ELF-1 (cell line): ENCODE measurements around the gene FLYWCH1.
"Not testable (repeated sequence)": the region's sequence is repeated elsewhere in the genome, so short reads cannot be mapped to it uniquely, and the experiment has no call there.

Experiments
- DNase-seq: peaks from one replicate; pipeline ENCODE4 v3.0.0-alpha.2; 2016; ENCODE audit warnings: low read depth, low spot score

The FLYWCH1 gene

DNA sequence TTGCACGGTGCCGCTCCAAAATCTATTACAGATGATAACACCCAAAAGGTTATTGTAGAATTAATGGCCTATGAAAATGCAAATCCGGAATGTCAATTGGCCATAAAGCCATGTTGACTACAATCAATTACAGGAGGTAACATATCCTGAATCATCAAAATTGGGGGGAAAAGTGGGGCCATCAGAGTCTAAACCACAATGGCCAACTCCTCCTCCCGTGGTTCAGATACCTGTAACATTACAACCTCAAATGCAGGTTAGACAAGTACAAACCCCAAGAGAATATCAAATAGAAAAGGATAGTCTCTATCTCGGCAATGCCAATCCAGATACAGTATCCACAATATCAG, 14.9 kb downstream of the FLYWCH1 start:
- DNase-seq = no peak

DNA sequence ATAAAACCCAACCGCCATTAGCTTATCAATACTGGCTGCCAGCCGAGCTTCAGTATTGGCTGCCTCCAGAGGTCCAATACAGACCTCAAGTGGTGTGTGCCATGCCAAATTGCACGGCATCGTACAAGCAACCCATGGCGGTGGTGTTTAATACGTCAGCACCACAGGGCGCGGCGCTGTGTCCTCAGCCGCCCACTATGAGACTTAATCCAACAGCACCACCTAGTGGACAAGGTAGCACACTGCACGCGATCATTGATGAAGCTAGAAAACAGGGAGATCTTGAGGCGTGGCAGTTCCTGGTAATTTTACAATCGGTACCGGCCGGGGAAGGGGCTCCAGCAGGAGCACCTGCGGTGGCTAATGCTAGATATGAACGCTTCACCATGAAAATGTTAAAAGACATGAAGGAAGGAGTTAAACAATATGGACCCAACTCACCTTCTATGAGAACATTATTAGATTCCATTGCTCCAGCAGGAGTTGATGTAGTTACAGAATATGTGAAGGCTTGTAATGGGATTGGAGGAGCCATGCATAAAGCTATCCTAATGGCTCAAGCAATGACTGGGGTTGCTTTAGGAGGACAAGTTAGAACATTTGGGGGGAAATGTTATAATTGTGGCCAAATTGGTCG, 15.4 kb downstream of the FLYWCH1 start:
- peak; percentile 93 for DNase-seq

DNA sequence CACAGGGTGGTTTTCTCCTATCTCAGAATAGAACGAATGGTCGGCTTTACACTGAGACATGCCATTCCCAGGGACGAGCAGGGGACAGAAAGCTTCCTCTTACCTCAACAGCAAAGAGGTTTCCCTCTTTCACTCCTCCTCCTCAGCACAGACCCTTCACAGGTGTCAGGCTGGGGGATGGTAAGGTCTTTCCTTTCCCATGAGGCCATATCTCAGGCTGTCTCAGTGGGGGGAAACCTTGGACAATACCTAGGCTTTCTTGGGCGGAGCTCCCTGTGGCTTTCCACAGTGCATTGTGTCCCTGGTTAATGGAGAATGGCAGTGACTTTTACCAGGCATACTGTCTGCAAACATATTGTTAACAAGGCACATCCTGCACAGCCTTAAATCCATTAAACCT, 16.4 kb downstream of the FLYWCH1 start:
- DNase-seq = not testable (repeated sequence)

DNA sequence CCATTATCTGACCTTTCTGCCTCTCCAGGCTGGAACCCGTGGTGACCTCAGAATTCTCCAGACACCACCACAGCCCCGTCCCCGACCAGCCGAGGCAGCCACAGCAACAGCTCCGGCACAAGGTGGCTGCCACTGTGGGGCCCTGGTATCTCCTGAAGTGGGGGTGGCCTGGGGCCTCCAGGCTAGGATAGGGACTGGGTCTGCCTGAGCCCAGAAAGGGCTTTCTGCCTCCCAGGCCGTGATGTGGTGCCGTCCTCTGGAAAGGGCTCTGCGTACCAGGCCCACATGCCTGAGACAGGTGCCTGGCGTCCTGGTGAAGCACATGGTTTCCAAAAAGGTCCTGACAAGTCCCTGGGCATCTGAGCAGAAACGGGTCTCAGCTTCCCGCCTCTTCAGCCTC, 17.1 kb downstream of the FLYWCH1 start:
- DNase-seq = no peak

DNA sequence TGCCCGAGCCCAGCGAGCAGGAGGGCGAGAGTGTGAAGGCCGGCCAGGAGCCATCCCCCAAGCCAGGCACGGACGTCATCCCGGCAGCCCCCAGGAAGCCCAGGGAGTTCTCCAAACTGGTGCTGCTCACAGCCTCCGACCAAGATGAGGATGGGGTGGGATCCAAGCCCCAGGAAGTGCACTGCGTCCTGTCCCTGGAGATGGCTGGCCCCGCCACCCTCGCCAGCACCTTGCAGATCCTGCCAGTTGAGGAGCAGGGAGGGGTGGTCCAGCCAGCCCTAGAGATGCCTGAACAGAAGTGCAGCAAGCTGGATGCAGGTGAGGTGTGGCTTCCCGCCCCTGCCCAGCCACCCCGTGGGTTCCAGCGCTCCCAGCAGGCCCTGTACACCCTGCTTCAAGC, 18.0 kb downstream of the FLYWCH1 start:
- no peak for DNase-seq

DNA sequence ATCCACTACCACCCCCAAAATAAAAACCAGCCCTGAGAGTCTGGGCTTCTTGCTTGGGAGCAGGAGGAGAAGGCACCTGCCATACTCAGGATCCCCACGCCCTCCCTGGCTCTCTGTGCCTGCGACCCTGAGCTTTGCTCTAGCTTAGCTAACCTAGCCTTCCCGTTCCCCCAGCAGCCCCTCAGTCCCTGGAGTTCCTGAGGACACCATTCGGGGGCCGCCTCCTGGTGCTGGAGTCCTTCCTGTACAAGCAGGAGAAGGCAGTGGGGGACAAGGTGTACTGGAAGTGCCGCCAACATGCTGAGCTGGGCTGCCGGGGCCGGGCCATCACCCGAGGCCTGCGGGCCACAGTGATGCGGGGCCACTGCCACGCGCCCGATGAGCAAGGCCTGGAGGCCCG, 18.5 kb downstream of the FLYWCH1 start:
- DNase-seq = no peak

DNA sequence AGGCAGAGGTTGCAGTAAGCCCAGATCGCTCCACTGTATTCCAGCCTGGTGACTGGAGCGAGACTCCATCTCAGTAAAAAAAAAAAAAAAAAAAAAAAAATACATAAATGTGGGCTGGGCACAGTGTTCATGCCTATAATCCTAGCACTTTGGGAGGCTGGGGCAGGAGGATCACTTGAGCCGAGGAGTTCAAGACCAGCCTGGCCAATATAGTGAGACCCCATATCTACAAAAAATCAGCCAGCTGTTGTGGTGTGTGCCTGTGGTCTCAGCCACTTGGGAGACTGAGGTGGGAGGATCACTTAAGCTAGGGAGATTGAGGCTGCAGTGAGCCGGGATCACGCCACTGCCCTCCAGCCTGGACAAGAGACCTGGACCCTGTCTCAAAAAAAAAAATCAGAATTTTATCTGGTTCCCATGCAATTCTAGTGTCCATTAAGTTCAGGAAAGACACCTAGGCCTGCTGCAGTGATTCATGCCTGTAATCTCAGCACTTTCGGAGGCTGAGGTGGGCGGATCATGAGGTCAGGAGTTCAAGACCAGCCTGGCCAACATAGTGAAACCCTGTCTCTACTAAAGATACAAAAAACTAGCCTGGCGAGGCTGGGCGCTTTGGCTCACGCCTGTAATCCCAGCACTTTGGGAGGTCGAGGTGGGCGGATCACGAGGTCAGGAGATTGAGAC, 19.6 kb downstream of the FLYWCH1 start:
- DNase-seq = not testable (repeated sequence)

DNA sequence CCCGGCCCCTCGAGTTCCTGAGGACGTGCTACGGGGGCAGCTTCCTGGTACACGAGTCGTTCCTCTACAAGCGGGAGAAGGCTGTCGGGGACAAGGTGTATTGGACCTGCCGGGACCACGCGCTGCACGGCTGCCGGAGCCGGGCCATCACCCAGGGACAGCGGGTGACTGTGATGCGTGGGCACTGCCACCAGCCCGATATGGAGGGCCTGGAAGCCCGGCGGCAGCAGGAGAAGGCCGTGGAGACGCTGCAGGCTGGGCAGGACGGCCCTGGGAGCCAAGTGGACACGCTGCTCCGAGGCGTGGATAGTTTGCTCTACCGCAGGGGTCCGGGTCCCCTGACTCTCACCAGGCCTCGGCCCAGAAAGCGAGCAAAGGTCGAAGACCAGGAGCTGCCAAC, 21.4 kb downstream of the FLYWCH1 start:
- DNase-seq = no peak

DNA sequence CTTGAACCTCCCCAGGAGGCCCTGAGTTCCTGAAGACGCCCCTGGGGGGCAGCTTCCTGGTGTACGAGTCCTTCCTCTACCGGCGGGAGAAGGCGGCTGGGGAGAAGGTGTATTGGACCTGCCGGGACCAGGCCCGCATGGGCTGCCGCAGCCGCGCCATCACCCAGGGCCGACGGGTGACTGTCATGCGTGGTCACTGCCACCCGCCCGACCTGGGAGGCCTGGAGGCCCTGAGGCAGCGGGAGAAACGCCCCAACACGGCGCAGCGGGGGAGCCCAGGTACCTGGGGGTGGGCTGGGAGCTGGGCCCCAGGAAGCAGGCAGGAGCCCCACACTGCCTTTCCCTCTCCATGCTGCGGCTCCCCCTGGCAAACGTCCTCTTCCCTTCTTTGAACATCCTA, 22.0 kb downstream of the FLYWCH1 start:
- no peak for DNase-seq

DNA sequence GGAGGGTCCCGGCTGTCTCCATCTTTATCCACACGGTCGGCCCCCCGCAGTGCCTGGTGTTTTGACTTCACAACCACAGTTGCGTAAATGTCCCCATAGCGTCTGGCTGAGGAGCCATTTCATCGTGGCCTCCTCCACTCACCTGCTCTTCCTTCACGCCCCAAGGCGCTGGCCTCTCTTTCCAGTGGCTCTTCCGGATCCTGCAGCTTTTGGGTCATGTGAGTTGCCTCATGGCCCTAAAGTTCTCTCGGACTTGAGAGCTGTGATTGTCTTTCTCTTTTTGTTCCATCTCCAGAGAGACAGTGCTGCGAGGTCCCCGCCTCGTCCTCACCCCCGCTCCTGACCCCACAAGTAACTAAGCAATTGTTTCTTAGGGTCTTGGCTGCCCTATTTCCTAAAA, 22.7 kb downstream of the FLYWCH1 start:
- DNase-seq = no peak

DNA sequence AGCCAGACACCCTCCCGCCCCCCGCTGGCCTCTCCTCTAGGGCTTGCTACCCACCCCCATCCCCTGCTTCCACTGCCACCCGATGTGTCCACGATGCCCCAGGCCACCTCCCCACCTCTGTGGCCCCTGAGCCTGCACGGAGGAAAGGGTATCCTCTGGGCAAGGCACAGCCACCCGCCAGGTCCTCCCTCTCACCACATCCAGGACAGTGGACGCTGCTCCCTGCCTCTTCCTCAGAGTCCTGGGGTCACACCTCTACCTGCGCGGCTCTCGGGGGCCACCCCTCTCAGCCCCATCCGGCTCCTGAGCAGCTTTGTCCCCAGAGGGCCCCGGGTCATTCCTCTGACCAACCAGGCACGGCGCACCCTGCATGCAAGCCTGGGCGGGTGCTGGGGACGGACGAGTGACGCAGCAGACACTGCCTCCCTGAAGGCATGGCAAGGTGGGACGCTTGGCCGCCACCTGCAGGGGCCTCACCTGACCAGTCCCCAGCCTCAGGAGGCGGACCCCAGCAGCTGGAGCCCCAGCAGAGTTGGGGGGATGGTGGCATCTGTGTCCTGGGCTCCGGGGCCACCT, 24.8 kb downstream of the FLYWCH1 start:
- no peak for DNase-seq

DNA sequence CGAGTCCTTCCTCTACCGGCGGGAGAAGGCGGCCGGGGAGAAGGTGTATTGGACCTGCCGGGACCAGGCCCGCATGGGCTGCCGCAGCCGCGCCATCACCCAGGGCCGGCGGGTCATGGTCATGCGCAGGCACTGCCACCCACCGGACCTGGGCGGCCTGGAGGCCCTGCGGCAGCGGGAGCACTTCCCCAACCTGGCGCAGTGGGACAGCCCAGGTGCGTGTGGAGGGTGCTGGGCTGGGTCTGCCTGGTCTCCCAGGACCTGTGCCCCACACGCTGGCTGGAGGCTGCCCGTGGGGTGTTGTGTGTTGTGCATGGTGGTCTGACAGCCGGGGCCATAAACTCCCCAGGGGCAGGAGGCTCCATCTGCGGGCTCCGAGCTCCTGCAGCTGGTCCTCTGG, 25.4 kb downstream of the FLYWCH1 start:
- no peak for DNase-seq

DNA sequence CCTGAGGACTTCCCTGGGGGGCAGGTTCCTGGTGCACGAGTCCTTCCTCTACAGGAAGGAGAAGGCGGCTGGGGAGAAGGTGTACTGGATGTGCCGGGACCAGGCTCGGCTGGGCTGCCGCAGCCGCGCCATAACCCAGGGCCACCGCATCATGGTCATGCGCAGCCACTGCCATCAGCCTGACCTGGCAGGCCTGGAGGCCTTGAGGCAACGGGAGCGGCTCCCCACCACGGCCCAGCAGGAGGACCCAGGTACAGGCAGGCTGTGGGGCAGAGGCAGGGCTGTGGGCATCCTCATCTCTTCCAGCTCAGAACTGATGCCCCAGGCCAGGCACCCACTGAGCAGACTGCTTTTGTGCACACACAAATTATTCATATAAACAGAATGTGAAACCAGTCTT, 26.5 kb downstream of the FLYWCH1 start:
- no peak for DNase-seq

DNA sequence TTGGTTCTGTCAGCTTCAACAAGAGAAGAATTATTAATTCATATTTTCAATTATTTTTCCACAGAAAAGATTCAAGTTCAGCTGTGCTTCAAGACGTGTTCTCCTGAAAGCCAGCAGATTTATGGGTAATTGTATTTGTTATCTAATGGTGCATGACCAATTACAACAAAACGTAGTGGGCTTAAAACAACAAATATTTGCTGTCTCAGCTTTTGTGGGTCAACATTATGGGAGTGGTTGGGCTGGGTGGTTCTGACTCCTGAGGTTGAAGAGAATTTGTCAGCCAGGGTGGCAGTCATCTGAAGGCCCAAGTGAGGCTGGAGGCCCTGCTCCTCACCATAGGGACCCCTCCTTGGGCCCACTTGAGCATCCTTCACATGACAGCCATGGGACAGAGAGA, 28.2 kb downstream of the FLYWCH1 start:
- no peak for DNase-seq

DNA sequence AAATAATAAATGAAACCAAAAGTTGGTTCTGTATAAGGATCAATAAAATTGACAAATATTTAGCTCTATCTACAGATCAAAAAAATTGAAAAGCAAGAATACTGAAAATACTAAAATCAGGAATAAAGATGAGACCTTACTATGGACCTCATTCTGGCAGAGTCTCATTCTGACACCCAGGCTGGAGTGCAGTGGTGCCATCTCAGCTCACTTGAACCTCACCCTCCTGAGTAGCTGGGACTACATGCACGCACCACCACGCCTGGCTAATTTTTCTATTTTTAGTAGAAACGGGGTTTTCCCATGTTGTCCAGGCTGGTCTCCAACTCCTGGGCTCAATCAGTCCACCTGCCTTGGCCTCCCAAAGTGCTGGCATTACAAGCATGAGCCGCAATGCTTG, 30.3 kb downstream of the FLYWCH1 start:
- DNase-seq = no peak

DNA sequence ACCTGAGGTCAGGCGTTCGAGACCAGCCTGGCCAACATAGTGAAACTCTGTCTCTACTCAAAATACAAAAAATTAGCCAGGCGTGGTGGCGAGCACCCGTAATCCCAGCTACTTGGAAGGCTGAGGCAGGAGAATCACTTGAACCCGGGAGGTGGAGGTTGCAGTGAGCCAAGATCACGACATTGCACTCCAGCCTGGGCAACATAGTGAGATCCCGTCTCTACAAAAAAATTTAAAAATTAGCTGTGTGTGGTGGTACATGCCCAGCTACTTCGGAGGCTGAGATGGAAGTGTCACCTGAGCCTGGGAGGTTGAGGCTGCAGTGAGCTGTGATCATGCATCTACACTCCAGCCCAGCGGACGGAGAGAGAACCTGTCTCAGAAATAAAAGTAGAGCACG, 32.0 kb downstream of the FLYWCH1 start:
- not testable (repeated sequence) for DNase-seq

DNA sequence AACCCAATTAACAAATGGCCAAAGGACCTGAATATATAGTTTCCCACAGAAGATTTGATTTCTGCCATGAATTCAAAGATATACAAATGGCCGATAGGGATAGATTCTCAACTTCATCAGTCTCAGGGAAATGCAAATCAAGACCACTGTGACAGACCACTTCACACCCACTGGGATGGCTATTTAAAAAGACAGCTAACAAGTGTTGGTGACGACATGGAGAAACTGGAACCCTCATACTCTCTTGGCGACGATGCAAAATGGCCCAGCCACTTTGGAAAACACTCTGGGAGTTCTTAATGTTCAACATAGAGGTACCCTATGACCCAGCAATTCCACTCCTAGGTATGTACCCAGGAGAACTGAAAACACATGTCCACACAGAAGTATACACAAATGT, 34.9 kb downstream of the FLYWCH1 start:
- DNase-seq = no peak

DNA sequence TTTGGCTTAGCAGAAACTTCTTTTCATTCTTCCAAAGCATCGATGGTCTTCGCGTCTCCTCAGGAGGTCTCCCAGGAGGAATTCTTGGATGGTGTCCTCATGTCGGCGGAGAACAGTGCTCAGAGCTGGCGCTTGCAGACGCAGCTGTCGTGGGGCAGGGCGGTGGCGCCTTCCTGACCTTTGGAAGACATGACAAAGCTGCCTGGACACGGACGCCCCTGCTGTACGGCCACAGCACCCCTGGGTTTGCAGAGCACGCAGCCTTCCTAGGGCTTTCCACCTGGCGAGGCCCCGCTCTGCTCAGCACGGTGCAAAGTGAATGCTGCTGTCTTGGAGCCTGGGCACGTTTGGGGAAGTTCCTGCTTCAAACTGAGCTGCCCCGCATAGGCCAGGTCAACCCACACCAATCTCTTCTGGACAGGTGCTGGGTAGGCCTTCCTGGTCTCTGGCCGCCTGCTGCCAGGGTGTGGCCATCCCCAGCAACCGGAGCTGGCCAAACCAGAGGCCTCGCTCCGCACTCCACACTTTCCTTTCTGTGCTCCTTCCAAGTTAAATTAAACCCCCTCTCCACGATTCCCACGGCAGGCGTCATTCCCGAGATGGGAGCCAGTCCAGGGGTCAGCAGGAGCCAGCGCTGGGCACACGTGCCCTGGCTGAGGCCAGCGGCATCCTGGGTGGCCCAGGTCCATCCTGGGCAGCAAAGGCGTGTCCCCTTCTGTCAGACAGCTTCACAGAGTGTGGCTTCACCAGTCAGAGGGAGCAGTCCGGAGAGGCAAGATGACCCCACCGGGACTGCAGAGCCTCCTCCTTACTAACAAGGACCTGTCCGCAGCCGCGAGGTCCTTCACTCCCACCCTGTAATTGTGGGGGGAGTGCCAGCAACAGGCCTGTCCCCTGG, 37.3 kb downstream of the FLYWCH1 start:
- DNase-seq = no peak

DNA sequence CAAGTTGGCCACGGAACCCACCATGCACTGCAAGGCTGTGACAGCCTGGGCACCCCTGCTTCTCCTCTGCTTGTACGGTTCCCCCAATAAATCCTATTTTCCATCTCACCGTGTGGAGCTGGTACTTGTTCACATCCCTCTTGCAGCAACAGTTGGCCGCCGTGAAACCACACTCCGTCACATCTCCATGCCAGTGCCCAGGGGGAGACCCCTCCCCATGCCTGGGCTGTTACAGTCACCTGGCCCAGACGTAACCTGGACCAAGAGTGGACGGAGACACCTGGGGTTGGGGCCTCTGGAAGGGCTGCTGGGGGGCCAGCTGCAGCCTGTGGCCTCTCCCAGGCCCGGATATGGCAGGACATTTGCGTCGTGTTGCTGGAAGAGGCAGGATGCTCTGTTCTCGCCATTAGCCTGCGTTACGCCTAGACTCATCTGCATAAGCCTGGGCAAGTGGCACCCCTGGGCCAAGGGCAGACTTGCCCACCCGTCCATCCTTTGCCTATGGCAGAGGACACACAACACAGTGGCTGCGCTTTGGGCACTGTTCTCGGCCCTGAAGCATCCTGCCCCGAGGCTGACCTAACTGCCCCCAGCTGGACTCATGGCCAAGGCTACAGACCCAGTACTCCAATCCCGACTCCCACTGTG, 38.1 kb downstream of the FLYWCH1 start:
- DNase-seq = no peak

DNA sequence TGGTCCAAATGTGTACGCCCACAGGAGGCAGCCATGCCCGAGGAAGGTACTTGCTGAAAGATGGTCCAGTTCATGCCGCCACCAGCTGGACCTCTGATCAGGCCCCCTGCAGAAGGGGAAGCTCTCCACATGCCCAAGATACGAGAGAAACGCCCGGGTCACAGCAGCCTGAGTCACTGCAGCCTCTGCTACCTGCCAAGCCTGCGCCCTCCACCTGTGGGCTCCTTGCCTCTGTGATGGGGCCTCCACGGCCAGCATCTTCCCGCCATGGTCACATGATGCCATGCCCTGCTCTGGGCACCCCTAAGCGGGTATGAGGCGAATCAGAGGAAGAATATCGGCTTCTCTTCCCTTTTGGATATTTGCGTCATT, 38.6 kb downstream of the FLYWCH1 start:
- no peak for DNase-seq

DNA sequence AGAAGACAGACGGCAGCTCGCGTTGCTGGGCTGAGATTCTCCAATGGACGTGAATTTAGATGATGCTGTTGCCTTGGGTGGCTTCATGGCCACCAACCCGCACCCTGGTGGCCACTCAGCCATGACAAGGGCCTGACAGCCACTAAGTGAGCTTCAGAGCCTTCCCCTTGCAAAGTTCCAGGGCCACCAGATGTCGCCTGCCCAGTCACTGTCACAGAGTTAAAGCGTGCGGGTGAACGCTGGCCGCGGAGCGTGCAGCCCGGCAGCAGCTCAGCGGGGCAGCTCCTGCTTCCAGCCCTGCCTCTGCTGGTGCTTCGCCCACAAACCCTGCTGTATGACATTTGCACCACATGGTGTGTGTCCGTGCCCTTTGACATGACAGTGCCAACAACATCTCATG, 39.0 kb downstream of the FLYWCH1 start:
- no peak for DNase-seq

DNA sequence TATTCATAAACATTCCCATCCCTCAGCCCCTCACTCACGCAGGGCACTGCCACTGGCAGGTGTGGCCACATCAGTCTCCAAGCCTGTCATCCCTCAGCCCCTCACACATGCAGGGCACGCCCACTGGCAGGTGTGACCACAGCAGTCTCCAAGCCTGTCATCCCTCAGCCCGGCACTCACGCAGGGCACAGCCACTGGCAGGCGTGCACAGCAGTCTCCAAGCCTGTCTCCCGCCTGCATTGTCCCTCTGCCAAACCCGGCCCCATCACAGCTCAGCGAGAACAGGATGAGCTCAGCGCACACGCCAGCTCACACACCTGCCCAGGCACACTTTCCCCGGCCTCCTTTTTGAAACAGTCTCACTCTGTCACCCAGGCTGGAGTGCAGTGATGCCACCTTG, 40.9 kb downstream of the FLYWCH1 start:
- no peak for DNase-seq
